ENCODE data around the gene DOK5. TPM values are rescaled to one million over a fixed set of nuclear protein-coding genes. Genes with fewer than 3 reads are reported as not detected.

The DOK5 gene
- total and polyA plus RNA-seq, 2 of the 8 experiments (the other 6 are each of a cell fraction or from before 2014, with no cell fraction given), result 8.9 to 15.0 TPM

GRCh38 chr20:54598352-54598751 lies 123.0 kb downstream of the DOK5 start:
- H2BK15ac ChIP-seq (ENCODE audit: low read length), result no peak overlapping the region
- H4K8ac ChIP-seq (ENCODE audit: extremely low read depth, insufficient read depth, low read length), result no peak overlapping the region
- H3K36me3 ChIP-seq (ENCODE audit: control insufficient read depth in 2 of 4, insufficient read depth in 4 of 4, low read length in 3 of 4), result no peaks in the 10 kb centered on the region
- H3K79me2 ChIP-seq (ENCODE audit: control insufficient read depth in 1 of 2, insufficient read depth in 2 of 2, low read length in 2 of 2), result no peaks in the 10 kb centered on the region
- POLR2A ChIA-PET (ENCODE audit: partially characterized antibody), result no interaction called here
- H3K14ac ChIP-seq (ENCODE audit: insufficient read length), result no peak overlapping the region
- no peak overlapping the region for H3K23ac ChIP-seq (ENCODE audit: insufficient read length)
- CTCF ChIA-PET (ENCODE audit: partially characterized antibody), result interaction anchor here (0.6 kb wide), 1 partner anchor 11 kb away, joined by 4 read pairs; no protein-coding TSS in a partner anchor
- no peak overlapping the region for H3K4me3 ChIP-seq (ENCODE audit: extremely low read depth in 1 of 4, insufficient read depth in 2 of 4, low read depth in 3 of 4, low read length in 4 of 4)
- no peak overlapping the region for H2AK5ac ChIP-seq (ENCODE audit: low read depth, low read length)
- no peaks in the 10 kb centered on the region for H3K27me3 ChIP-seq (replicated peaks in 1 of 4; ENCODE audit: control insufficient read depth in 3 of 4, extremely low read depth in 1 of 4, insufficient read depth in 3 of 4, low read length in 3 of 4)
- H4K20me1 ChIP-seq (replicated peaks in 1 of 2; ENCODE audit: control insufficient read depth in 1 of 2, insufficient read depth in 2 of 2, low read length in 2 of 2), result no peaks in the 10 kb centered on the region
- DNase-seq (ENCODE audit: low read depth in 1 of 2, low spot score in 2 of 2), result no peak
- H2BK120ac ChIP-seq (replicated peaks; ENCODE audit: low read depth, low read length), result no peak overlapping the region
- H3K56ac ChIP-seq (replicated peaks; ENCODE audit: insufficient read length, low read depth, low read length), result no peak overlapping the region
- no peak overlapping the region for H3K18ac ChIP-seq (ENCODE audit: extremely low read depth, low read length)
- no peak overlapping the region for H3K27ac ChIP-seq (ENCODE audit: low read depth, low read length)
- no peaks in the 10 kb centered on the region for H3K4me1 ChIP-seq (replicated peaks in 1 of 4; ENCODE audit: control insufficient read depth in 3 of 4, insufficient read depth in 4 of 4, low read length in 3 of 4)
- no peaks in the 10 kb centered on the region for H3K23me2 ChIP-seq (ENCODE audit: low read depth, low read length)
- no peak for FAIRE-seq
- H3K79me1 ChIP-seq (ENCODE audit: low read depth, low read length), result no peaks in the 10 kb centered on the region
- no peak overlapping the region for H3K9ac ChIP-seq (replicated peaks in 1 of 4; ENCODE audit: extremely low read depth in 1 of 4, low read depth in 3 of 4, low read length in 3 of 4)
- no peak overlapping the region for H3K4ac ChIP-seq (replicated peaks; ENCODE audit: insufficient read length, low read depth, low read length)
- no peak overlapping the region for H3K4me2 ChIP-seq (ENCODE audit: insufficient read depth in 1 of 2, low read depth in 2 of 2, low read length in 2 of 2)
- WGBS, 2 experiments (ENCODE audit: extremely low coverage in 1 of 2, insufficient coverage in 1 of 2, insufficient read length in 1 of 2, insufficient replicate concordance in 2 of 2, low coverage in 1 of 2, low lambda C conversion rate in 2 of 2, missing lambda C conversion rate in 1 of 2), result 96% methylated on average over 5 of the region's 5 CpGs; no CpG with 5 or more reads in 1 of the 2 experiments
- H2BK5ac ChIP-seq (ENCODE audit: low read depth, low read length), result no peak overlapping the region
- H4K5ac ChIP-seq (ENCODE audit: insufficient read length, low read depth, low read length), result no peak overlapping the region
- no peak overlapping the region for H2BK12ac ChIP-seq (ENCODE audit: low read depth, low read length)
- no peak overlapping the region for H4K91ac ChIP-seq (replicated peaks; ENCODE audit: insufficient read length, low read length)
- no peak overlapping the region for H2BK20ac ChIP-seq (ENCODE audit: low read length)
- peaks cover 0 to 5% of the 10 kb centered on the region in 2 experiments; a peak in 1 of 4 replicates for H3K9me3 ChIP-seq (ENCODE audit: insufficient read depth in 2 of 2, low read depth in 1 of 2, low read length in 1 of 2)
- H2AFZ ChIP-seq (ENCODE audit: low read length), result no peak overlapping the region
- TF ChIP-seq, protein P1, sequence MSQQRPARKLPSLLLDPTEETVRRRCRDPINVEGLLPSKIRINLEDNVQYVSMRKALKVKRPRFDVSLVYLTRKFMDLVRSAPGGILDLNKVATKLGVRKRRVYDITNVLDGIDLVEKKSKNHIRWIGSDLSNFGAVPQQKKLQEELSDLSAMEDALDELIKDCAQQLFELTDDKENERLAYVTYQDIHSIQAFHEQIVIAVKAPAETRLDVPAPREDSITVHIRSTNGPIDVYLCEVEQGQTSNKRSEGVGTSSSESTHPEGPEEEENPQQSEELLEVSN (IDR thresholded peaks at IDR 0.05), result no peak
- TF ChIP-seq TAF7 (optimal IDR thresholded peaks at IDR 0.05; ENCODE audit: borderline replicate concordance, low read depth, low read length) (no peak), TAF1 (IDR thresholded peaks at IDR 0.05; ENCODE audit: low read depth, low read length) (no peak), CBX8 (IDR thresholded peaks at IDR 0.05; ENCODE audit: borderline replicate concordance, low read depth, low read length) (no peak), GTF2F1 (IDR thresholded peaks at IDR 0.05; ENCODE audit: borderline replicate concordance, low read depth, low read length) (no peak), RXRA (IDR thresholded peaks at IDR 0.05; ENCODE audit: insufficient read depth, low read depth, low read length) (no peak), CTBP2 (IDR thresholded peaks at IDR 0.05; ENCODE audit: borderline replicate concordance, insufficient read depth, insufficient read length, low read length) (no peak), NANOG (IDR thresholded peaks at IDR 0.05; ENCODE audit: insufficient read depth, low read depth, low read length, poor library complexity, severe bottlenecking) (no peak), HDAC6 (IDR thresholded peaks at IDR 0.05; ENCODE audit: low read depth, low read length) (no peak), PHF8 (conservative IDR thresholded peaks at IDR 0.05; ENCODE audit: low read depth, low read length) (no peak)
- TF ChIP-seq, protein P2, sequence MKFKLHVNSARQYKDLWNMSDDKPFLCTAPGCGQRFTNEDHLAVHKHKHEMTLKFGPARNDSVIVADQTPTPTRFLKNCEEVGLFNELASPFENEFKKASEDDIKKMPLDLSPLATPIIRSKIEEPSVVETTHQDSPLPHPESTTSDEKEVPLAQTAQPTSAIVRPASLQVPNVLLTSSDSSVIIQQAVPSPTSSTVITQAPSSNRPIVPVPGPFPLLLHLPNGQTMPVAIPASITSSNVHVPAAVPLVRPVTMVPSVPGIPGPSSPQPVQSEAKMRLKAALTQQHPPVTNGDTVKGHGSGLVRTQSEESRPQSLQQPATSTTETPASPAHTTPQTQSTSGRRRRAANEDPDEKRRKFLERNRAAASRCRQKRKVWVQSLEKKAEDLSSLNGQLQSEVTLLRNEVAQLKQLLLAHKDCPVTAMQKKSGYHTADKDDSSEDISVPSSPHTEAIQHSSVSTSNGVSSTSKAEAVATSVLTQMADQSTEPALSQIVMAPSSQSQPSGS (IDR thresholded peaks at IDR 0.05; ENCODE audit: low read length), result no peak
